Measurements from ENCODE around the gene KCNJ12. TPM values are rescaled to one million over a fixed set of nuclear protein-coding genes. Genes with fewer than 3 reads are reported as not detected.

Gene KCNJ12
- total and polyA plus RNA-seq, 2 of the 4 experiments (the other 2 are of a cell fraction) = under 0.01 to 0.10 TPM

DNA sequence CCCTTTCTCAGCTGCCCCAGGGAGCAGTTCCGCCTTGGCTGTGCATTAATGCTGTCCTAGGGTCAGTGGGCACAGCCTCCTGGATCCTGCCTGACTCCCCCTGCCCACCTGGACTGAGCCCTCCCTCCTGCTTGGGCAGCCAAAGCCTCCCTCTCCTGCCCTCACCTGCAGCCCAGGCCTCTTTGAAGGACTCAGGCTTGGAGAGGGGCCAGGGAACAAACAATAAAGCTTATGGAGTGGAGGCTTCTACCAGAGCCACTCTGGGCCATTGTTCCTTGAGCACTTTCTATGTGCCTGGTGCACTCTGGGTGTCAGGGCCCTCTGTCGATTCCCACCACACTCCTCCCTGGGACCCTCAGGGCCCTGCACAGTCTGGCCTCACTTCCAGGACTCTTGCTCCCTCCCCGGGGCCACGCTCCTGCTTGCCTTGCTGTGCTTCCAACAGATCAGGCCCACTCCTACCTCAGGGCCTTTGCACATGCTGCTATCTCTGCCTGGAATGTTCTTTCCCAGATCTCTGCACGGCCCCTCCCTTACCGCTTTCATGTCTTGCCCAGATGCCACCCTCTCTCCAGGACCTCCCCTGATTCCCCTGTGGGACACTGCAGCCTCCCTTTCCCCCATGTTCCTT lies 5.0 kb downstream of the KCNJ12 start:
- DNase-seq = no peak
- H3K56ac ChIP-seq (ENCODE audit: extremely low read depth, insufficient read depth, low read length) = no peak overlapping the region
- intact Hi-C loops (cut with micrococcal nuclease) = no loop called here
- no peak overlapping the region for H3K18ac ChIP-seq (ENCODE audit: low read depth, low read length)
- no peak overlapping the region for H3K4ac ChIP-seq (ENCODE audit: low read depth, low read length)
- dilution Hi-C loops (cut with HindIII; ENCODE audit: low sequenced_read_pairs, unreplicated experiment) = no loop called here
- H2BK20ac ChIP-seq (ENCODE audit: low read depth, low read length) = no peak overlapping the region
- ChIA-PET POLR2A (ENCODE audit: unreplicated experiment) (no interaction called here), CTCF (no interaction called here)
- H3K9me3 ChIP-seq (ENCODE audit: control insufficient read depth, insufficient read depth, low read length) = no peaks in the 10 kb centered on the region
- no peak overlapping the region for H3K4me3 ChIP-seq (ENCODE audit: insufficient read depth, low read depth, low read length)
- no peak overlapping the region for H3K23ac ChIP-seq (ENCODE audit: low read depth, low read length)
- no peak overlapping the region for H4K8ac ChIP-seq (ENCODE audit: low read depth in 2 of 2, low read length in 2 of 2)
- H3K79me1 ChIP-seq (ENCODE audit: low read depth in 1 of 2, low read length in 2 of 2) = no peaks in the 10 kb centered on the region
- no peak overlapping the region for H2AK5ac ChIP-seq (ENCODE audit: low read depth, low read length)
- no peak overlapping the region for H2AK9ac ChIP-seq (replicated peaks; ENCODE audit: low read depth, low read length, poor library complexity)
- H3K27ac ChIP-seq (ENCODE audit: insufficient read depth, low read length) = no peak overlapping the region
- no peak overlapping the region for H2BK5ac ChIP-seq (ENCODE audit: low read depth, low read length, poor library complexity, severe bottlenecking)
- TF ChIP-seq CEBPB (IDR thresholded peaks at IDR 0.05; ENCODE audit: low read depth, low read length) (no peak), MAFK (IDR thresholded peaks at IDR 0.05; ENCODE audit: low read depth, low read length) (no peak), NFE2L2 (IDR thresholded peaks at IDR 0.05; ENCODE audit: low read depth, low read length) (no peak), SMC3 (IDR thresholded peaks at IDR 0.05; ENCODE audit: low read depth, low read length) (no peak), MAZ (IDR thresholded peaks at IDR 0.05; ENCODE audit: borderline replicate concordance, low read depth, low read length) (no peak), FOS (IDR thresholded peaks at IDR 0.05; ENCODE audit: low read depth, low read length) (no peak), RCOR1 (IDR thresholded peaks at IDR 0.05; ENCODE audit: insufficient replicate concordance, low read length) (no peak), POLR2A (IDR thresholded peaks at IDR 0.05; ENCODE audit: low read depth, low read length) (no peak), MXI1 (IDR thresholded peaks at IDR 0.05; ENCODE audit: borderline replicate concordance, low read depth, low read length) (no peak), RFX5 (IDR thresholded peaks at IDR 0.05; ENCODE audit: low read depth, low read length) (no peak), RAD21 (IDR thresholded peaks at IDR 0.05; ENCODE audit: low read length) (no peak), CHD1 (IDR thresholded peaks at IDR 0.05; ENCODE audit: low read depth, low read length) (no peak), BHLHE40 (IDR thresholded peaks at IDR 0.05; ENCODE audit: low read depth, low read length) (no peak)
- TF ChIP-seq, protein P1, sequence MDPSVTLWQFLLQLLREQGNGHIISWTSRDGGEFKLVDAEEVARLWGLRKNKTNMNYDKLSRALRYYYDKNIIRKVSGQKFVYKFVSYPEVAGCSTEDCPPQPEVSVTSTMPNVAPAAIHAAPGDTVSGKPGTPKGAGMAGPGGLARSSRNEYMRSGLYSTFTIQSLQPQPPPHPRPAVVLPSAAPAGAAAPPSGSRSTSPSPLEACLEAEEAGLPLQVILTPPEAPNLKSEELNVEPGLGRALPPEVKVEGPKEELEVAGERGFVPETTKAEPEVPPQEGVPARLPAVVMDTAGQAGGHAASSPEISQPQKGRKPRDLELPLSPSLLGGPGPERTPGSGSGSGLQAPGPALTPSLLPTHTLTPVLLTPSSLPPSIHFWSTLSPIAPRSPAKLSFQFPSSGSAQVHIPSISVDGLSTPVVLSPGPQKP (IDR thresholded peaks at IDR 0.05; ENCODE audit: borderline replicate concordance, low read depth, low read length) = no peak
- TF ChIP-seq, protein P2, sequence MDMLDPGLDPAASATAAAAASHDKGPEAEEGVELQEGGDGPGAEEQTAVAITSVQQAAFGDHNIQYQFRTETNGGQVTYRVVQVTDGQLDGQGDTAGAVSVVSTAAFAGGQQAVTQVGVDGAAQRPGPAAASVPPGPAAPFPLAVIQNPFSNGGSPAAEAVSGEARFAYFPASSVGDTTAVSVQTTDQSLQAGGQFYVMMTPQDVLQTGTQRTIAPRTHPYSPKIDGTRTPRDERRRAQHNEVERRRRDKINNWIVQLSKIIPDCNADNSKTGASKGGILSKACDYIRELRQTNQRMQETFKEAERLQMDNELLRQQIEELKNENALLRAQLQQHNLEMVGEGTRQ (IDR thresholded peaks at IDR 0.05; ENCODE audit: low read depth, low read length) = no peak
- TF ChIP-seq, protein P3, sequence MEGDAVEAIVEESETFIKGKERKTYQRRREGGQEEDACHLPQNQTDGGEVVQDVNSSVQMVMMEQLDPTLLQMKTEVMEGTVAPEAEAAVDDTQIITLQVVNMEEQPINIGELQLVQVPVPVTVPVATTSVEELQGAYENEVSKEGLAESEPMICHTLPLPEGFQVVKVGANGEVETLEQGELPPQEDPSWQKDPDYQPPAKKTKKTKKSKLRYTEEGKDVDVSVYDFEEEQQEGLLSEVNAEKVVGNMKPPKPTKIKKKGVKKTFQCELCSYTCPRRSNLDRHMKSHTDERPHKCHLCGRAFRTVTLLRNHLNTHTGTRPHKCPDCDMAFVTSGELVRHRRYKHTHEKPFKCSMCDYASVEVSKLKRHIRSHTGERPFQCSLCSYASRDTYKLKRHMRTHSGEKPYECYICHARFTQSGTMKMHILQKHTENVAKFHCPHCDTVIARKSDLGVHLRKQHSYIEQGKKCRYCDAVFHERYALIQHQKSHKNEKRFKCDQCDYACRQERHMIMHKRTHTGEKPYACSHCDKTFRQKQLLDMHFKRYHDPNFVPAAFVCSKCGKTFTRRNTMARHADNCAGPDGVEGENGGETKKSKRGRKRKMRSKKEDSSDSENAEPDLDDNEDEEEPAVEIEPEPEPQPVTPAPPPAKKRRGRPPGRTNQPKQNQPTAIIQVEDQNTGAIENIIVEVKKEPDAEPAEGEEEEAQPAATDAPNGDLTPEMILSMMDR (conservative IDR thresholded peaks at IDR 0.05; ENCODE audit: low read depth, low read length) = no peak
- peaks cover 56% of the 10 kb centered on the region for H3K27me3 ChIP-seq (ENCODE audit: control insufficient read depth, insufficient read depth, low read length)
- H3K4me1 ChIP-seq (ENCODE audit: control insufficient read depth, insufficient read depth, low read length) = peaks cover 4% of the 10 kb centered on the region; the same call in 1 of the 2 replicates
- no TSS peak for BruUV-seq (replicated peaks)
- no peaks in the 10 kb centered on the region for H4K20me1 ChIP-seq (ENCODE audit: insufficient read depth, low read length)
- no peak overlapping the region for H3K9ac ChIP-seq (ENCODE audit: low read depth, low read length)
- no peak overlapping the region for H2BK15ac ChIP-seq (ENCODE audit: low read depth, low read length)
- peak overlapping the region; percentile 21 for H2AFZ ChIP-seq (replicated peaks; ENCODE audit: low read length, poor library complexity)
- no peaks in the 10 kb centered on the region for H3K9me1 ChIP-seq (ENCODE audit: insufficient read depth, low read length)
- H3K4me2 ChIP-seq (ENCODE audit: low read depth, low read length) = no peak overlapping the region
- no peaks in the 10 kb centered on the region for H3K36me3 ChIP-seq (ENCODE audit: control insufficient read depth, insufficient read depth, low read length)
- no peak overlapping the region for H2BK120ac ChIP-seq (ENCODE audit: low read depth, low read length)
- 73% methylated on average over 3 of the region's 6 CpGs; no CpG with 5 or more reads in 1 of the 2 experiments for WGBS, 2 experiments (ENCODE audit: extremely low coverage in 2 of 2, insufficient read length in 1 of 2)
- H4K91ac ChIP-seq (ENCODE audit: insufficient read depth, low read depth, low read length) = no peak overlapping the region
- in situ Hi-C loops (cut with MboI; ENCODE audit: low sequenced_read_pairs) = no loop called here
- no peak overlapping the region for H3K14ac ChIP-seq (replicated peaks; ENCODE audit: low read depth, low read length)
- ATAC-seq (ENCODE audit: low read depth) = no peak
- H4K5ac ChIP-seq (ENCODE audit: low read depth, low read length) = no peak overlapping the region
